DND-41 (cell line): ENCODE data around the gene CATSPERZ.

ENCODE experiments used
- ATAC-seq: fragments of 200-7000 bp; cut with Tn5 transposase; 3 replicates; pipeline ENCODE4 v1.9.1; 2021; ENCODE audit warnings: low read depth; ENCODE audit not compliant: insufficient read depth
- DNase-seq: peaks from one replicate; pipeline ENCODE4 v3.0.0-alpha.2; 2020
- H2AFZ ChIP-seq: 2 replicates; pipeline ENCODE4 v1.6.0; 2012; ENCODE audit warnings: low read depth, low read length
- H3K27ac ChIP-seq: 2 replicates; pipeline ENCODE4 v1.5.1; 2012; ENCODE audit warnings: low read length, inconsistent platforms
- H3K27me3 ChIP-seq: fragments of 200-600 bp; sonication (generic); 2 replicates; pipeline ENCODE4 v1.6.0; 2012; ENCODE audit warnings: low read length, mild to moderate bottlenecking, inconsistent platforms; ENCODE audit not compliant: insufficient read depth, poor library complexity
- H3K36me3 ChIP-seq: 2 replicates; pipeline ENCODE4 v1.5.1; 2012; ENCODE audit warnings: low read length, inconsistent platforms; ENCODE audit not compliant: insufficient read depth
- H3K4me1 ChIP-seq: 2 replicates; pipeline ENCODE4 v1.5.1; 2012; ENCODE audit warnings: mild to moderate bottlenecking, low read length; ENCODE audit not compliant: insufficient read depth
- H3K4me2 ChIP-seq: 2 replicates; pipeline ENCODE4 v1.6.0; 2012; ENCODE audit warnings: mild to moderate bottlenecking, moderate library complexity, low read length, inconsistent platforms; ENCODE audit not compliant: insufficient read depth
- H3K4me3 ChIP-seq, 2 experiments: fragments of 200-600 bp in 1 of 2; shearing (Covaris generic) in 1 of 2; 2 replicates each; pipeline ENCODE4 v1.5.1; 2012 to 2016; ENCODE audit warnings: inconsistent platforms in 2 of 2, low read length in 2 of 2, mild to moderate bottlenecking in 2 of 2, low read depth in 1 of 2, moderate library complexity in 1 of 2
- H3K79me2 ChIP-seq: 2 replicates; pipeline ENCODE4 v1.6.0; 2012; ENCODE audit warnings: low read length, inconsistent platforms; ENCODE audit not compliant: insufficient read depth
- H3K9ac ChIP-seq: 2 replicates; pipeline ENCODE4 v1.6.0; 2012; ENCODE audit warnings: low read depth, mild to moderate bottlenecking, inconsistent platforms, low read length, moderate library complexity
- H3K9me3 ChIP-seq: 2 replicates; pipeline ENCODE4 v1.5.1; 2012; ENCODE audit warnings: low read length, moderate library complexity, mild to moderate bottlenecking, inconsistent platforms; ENCODE audit not compliant: insufficient read depth, severe bottlenecking
- H4K20me1 ChIP-seq: 2 replicates; pipeline ENCODE4 v1.6.0; 2012; ENCODE audit warnings: low read length; ENCODE audit not compliant: insufficient read depth
- EZH2 ChIP-seq: IDR thresholded peaks from 3 replicates; pipeline ENCODE4 v1.6.1; 2012; ENCODE audit warnings: borderline replicate concordance, low read depth, mild to moderate bottlenecking, moderate library complexity, low read length, inconsistent platforms; ENCODE audit not compliant: severe bottlenecking
- TF ChIP-seq, protein P1 (sequence below): IDR thresholded peaks from 2 replicates; pipeline ENCODE4 v1.5.1; 2012; ENCODE audit warnings: borderline replicate concordance, low read length, moderate library complexity, mild to moderate bottlenecking; ENCODE audit not compliant: poor library complexity, severe bottlenecking; ENCODE audit errors: extremely low read depth

Gene CATSPERZ

DNA sequence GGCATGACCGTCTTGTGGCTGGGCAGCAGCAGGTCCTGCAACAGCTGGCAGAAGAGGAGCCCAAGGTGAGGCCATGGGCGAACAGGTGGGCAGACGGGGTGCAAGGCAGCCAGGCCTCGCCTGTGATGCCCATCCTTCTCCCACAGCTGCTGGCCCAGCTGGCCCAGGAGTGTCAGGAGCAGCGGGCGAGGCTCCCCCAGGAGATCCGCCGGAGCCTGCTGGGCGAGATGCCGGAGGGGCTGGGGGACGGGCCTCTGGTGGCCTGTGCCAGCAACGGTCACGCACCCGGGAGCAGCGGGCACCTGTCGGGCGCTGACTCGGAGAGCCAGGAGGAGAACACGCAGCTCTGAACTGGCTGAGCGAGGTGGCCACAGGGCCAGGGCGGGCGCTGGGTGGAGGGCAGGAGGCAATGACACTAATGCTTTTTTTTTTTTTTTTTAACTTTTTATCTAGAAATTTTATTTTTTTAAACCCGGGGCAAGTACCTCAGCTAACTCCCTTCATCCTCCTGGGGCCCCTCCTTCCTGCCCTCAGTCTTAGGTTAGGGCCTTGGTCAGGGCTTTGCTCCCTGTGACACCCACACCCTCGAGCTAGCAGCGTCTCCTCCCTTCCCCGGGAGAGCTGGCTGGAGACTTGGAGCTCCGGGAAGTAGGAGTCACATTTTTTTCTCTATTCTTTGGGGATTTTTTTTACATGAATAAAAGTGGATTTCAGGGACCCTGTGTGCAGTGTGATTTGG, 32.8 kb upstream of the CATSPERZ start:
- Histone ChIP-seq H4K20me1 (no peaks in the 10 kb centered on the region), H3K9ac (peak overlapping the region; percentile 95; the same call in 1 of the 2 replicates), H3K9me3 (no peaks in the 10 kb centered on the region), H3K27ac (no peak overlapping the region), H3K79me2 (peaks cover 23% of the 10 kb centered on the region), H3K4me3 (no peak overlapping the region), H3K4me2 (no peak overlapping the region), H3K36me3 (peaks cover 25% of the 10 kb centered on the region; the same call in 1 of the 2 replicates), H3K27me3 (no peaks in the 10 kb centered on the region), H2AFZ (no peak overlapping the region), H3K4me1 (peaks cover 33% of the 10 kb centered on the region)
- DNase-seq (no peak), ATAC-seq (no peak)
- TF ChIP-seq, protein P1, sequence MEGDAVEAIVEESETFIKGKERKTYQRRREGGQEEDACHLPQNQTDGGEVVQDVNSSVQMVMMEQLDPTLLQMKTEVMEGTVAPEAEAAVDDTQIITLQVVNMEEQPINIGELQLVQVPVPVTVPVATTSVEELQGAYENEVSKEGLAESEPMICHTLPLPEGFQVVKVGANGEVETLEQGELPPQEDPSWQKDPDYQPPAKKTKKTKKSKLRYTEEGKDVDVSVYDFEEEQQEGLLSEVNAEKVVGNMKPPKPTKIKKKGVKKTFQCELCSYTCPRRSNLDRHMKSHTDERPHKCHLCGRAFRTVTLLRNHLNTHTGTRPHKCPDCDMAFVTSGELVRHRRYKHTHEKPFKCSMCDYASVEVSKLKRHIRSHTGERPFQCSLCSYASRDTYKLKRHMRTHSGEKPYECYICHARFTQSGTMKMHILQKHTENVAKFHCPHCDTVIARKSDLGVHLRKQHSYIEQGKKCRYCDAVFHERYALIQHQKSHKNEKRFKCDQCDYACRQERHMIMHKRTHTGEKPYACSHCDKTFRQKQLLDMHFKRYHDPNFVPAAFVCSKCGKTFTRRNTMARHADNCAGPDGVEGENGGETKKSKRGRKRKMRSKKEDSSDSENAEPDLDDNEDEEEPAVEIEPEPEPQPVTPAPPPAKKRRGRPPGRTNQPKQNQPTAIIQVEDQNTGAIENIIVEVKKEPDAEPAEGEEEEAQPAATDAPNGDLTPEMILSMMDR, result no peak
- TF ChIP-seq EZH2, result no peak

DNA sequence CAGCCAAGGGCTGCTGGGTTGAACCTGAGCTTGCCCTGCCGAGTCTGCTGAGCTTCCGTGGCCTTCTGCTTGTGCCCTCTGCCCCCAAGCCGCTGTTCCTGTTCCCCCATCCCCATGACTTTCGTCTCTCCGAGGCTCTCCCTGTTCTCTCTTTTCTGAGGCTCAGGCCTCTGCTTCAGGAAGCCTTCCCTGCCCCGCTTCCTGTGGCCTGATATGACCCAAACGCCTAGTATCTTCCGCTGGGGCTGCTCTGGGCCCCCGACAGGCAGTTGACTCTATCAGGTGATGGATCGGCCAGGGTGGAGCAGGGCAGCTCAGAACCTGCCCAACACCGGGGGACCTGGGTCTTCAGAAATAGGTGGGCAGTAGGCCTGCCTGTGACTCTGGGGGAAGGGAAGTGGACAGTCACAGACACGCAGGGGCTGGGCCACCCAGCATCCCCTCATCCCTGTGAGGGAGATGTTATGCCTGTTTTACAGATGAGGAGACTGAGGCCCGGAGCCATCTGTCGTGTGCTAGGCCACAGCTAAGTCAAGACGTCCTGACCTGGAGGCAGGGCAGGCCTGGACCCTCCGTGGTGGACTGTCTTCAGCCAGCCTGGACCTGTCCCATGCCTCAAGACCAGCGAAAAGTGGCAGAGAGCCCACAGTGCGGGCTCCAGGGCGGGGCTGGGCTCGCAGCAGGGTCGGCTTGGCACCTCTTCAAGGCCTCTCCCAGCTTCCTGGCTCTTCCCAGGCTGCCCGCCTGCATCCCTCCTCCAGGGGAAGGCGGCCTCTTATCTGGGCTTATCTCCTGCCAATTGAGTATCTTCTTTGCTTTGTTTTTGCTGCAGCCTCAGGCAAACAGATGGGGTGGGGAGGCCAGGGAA, 31.9 kb upstream of the CATSPERZ start:
- TF ChIP-seq, protein P1, result no peak
- no peak for TF ChIP-seq EZH2
- Histone ChIP-seq H2AFZ (peak overlapping the region; percentile 71; the same call in 1 of the 2 replicates), H3K4me1 (peaks cover 38% of the 10 kb centered on the region), H3K9ac (peak overlapping the region; percentile 95), H3K27me3 (no peaks in the 10 kb centered on the region), H3K4me2 (peak overlapping the region; percentile 99), H3K4me3 (peak overlapping the region; percentile 79 to 90; a peak in 3 of 4 replicates), H3K27ac (peak overlapping the region; percentile 90), H3K36me3 (peaks cover 17% of the 10 kb centered on the region; the same call in 1 of the 2 replicates), H3K9me3 (no peaks in the 10 kb centered on the region), H4K20me1 (no peaks in the 10 kb centered on the region), H3K79me2 (peaks cover 26% of the 10 kb centered on the region)
- ATAC-seq (no peak), DNase-seq (no peak)

DNA sequence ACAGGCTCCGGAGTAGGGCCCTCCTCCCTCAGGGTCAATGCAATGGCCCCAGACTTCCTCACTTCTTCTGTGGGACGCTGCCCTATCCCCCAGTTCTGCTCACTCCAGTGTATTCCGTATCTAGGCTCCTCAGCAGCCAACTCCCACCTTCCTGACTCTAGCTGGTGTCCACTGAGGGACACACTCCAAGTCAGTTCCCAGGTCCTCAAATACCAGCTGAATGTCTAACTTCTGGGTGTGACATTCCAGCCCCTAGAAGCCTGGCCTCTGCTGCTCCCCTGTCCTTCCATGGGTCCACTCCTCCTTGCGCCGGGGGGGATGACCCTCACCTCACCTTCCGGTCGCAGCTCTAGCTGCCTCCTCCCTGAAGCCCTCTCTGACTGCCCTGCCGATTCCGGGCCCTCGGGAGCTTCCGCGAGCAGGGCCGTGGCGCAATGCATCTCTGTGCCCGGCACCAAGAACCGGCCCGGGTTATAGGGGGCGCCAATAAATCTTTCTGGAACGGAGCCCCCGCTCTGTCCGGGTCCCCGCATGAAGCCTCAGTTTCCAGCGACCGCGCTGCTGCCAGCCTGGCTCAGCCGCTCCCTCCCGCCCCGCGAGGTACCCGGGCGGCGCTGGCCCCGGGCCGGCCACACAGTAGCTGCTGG, 31.1 kb upstream of the CATSPERZ start:
- Histone ChIP-seq H3K9ac (peak overlapping the region; percentile 95), H3K4me2 (peak overlapping the region; percentile 99), H3K27ac (peak overlapping the region; percentile 90), H3K27me3 (no peaks in the 10 kb centered on the region), H3K36me3 (peaks cover 13% of the 10 kb centered on the region; the same call in 1 of the 2 replicates), H4K20me1 (no peaks in the 10 kb centered on the region), H3K9me3 (no peaks in the 10 kb centered on the region), H3K4me1 (peaks cover 38% of the 10 kb centered on the region), H3K79me2 (peaks cover 28% of the 10 kb centered on the region), H2AFZ (peak overlapping the region; percentile 71), H3K4me3 (peak overlapping the region; percentile 79 to 90)
- TF ChIP-seq, protein P1, result no peak
- TF ChIP-seq EZH2, result no peak
- ATAC-seq, result peak; percentile 4
- DNase-seq, result peak; percentile 53
